HG03097 (cell line): Measurements from ENCODE around the gene IRAK2.
A peak's percentile ranks its signal among the peaks of the same experiment; 100 is the strongest.

ENCODE experiments used
- ATAC-seq: cut with Tn5 transposase; IDR thresholded peaks from one replicate; pipeline ENCODE4 v1.9.1; 2021; ENCODE audit not compliant: unreplicated experiment, low FRiP score

The IRAK2 gene

GRCh38 chr3:10279384-10280176 lies 114.9 kb downstream of the IRAK2 start:
- ATAC-seq, result no peak

DNA sequence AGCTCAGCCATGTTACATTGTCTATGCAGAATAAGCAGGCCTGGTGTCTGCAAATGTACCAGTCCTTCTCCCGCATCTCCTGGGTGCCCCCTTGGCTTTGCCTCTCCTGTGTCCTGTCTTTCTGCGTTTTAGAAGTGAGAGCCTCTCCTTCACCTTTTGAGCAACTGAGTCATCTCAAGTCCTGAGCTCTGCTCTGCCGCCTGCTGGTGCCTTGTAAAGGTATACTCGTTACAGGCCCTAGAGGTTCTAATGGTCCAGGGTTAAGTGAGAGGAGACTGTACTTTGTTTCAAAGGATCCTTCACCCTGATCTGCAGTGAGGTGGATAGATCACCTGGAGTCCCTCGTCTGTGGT lies 115.4 kb downstream of the IRAK2 start:
- ATAC-seq, result no peak

DNA sequence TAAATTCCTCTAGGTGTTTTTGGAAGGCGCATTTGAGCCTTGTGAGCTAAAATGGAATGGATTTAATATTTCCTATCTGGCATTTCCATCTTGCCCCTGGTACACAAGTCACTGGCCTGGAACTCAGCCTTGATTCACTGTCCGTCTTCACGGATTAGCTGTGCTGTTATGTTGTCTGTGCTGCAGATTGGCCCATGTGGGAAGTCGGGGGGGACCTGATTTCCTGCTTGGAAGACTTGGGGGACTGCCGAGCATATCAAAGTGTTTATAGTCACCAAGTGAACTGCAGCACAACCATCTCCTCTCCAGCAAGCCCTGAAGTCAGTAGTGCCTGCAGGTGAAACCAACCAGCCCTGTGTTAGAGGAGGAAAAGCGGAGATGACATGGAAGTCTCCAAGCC lies 115.9 kb downstream of the IRAK2 start:
- no peak for ATAC-seq

GRCh38 chr3:10281951-10282350 lies 117.2 kb downstream of the IRAK2 start:
- no peak for ATAC-seq

DNA sequence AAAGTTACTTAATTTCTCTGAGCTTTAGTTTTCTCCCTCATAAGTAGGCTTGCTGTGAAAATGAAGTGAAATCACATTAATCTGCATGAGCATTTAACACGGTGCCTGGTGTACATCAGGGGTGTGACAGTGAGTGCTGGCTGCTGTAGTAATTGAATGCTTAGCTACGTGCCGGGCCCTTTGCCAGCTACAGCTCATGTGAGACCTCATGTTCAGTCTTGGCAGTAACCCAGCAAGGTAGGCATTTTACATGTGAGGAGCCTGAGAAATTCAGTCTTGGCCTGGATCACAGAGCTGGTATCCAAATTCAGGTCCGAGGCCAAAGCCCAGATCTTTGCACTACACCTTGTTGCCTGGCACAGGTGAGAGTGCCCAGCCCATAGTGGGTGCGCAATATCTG lies 118.9 kb downstream of the IRAK2 start:
- no peak for ATAC-seq

GRCh38 chr3:10284496-10284895 lies 119.8 kb downstream of the IRAK2 start:
- ATAC-seq, result no peak

GRCh38 chr3:10285272-10286132 lies 120.8 kb downstream of the IRAK2 start:
- ATAC-seq, result no peak

DNA sequence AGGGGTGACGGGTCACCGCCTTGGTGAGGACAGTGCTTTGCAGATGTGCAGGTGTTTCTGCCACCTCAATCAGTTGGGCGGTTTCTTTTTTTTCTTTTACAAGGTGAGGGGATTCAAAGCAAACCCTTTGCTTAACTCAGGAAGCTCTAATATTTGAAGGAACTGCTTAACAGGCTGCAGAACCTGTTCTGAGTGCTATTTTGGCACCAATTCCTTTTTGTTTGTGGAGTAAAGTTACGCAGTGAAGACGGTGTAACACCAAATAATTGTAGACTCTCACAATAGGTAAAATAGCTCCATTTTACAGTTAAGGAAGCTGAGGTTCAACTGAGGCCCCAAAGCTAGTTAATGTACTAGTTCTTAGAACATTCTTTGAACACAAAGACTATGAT lies 121.4 kb downstream of the IRAK2 start:
- ATAC-seq, result no peak

DNA sequence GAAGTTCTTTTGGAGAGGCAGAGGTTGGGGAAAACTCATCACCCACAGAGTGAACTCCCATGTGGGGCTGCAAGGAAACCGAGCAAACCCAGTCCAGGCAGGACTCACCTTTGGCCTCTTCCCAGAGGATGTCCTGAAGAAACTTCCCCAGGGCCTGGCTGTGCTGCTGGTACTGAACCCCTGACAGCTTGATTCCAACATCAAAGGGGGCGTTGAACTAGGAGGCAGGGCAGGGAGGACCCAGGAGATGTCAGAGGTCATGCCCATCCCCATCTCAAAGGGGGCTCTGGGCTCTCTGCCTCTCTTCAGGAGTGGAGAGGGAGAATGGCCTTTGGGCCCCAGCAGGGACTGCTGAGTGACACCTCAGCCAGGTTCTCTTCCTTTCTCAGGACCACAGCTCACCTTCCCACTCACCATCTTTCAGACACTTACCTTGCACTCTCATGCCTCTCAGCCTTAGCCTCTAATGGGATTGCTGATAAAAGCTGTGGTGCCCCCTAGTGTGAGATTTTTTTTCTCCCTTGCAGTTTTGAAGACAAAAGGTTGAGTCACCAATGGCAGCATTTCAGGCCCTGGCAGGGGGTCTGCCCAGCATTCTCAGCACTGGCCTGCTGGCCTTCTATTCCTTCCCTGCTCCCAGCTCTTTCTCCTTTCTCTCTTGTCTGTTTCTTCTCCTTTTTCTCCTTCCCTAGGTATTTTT lies 122.0 kb downstream of the IRAK2 start:
- no peak for ATAC-seq

DNA sequence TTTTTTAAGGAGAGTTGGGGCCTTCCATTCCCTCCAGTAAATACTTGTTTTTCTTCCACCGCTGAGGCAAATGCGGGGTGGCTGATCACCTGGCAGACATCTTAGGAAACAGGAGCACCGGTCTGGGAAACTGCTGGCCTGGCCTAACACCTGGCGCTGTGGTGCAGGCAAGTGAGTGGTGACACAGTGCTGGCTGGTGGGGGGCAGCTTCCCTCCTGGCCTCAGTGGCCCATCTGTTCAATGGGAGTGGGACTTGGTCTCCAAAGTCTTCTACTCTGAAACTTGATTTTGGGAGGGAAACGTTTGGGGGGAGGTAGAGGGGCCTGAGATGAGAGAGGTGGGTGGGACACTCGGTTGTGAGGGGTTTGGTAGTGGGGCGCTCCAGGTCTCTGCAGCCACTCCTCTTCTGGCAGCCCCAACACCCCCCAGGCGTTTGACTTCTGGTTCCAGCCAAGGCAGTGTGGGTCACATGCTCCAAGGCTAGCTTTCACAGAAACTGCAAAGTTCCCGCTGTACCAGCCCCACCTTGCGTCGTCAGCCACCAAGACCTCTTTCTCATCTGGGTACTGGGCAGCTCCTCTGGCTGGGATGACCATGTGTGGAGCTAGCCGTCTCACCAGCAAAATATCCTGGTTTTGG lies 123.3 kb downstream of the IRAK2 start:
- ATAC-seq, result no peak

DNA sequence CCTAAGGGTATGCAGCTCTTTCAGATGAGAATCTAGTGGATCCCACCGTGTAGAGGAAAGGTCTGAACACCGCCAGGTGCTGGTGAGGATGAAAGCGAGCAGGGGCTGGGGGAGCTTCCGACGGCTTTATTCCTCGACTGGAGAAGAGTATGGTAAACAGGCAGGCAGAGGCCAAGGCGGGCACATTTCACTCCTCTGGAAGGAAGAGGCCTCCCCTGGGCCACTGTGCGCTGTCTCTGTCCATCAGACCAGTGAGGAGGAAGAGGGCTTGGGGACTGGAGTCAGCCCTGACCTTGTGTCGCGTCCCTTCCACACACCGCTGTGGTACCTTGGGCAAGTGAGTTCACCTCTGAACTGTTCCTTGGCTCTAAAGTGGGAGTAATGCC lies 123.8 kb downstream of the IRAK2 start:
- ATAC-seq, result no peak

DNA sequence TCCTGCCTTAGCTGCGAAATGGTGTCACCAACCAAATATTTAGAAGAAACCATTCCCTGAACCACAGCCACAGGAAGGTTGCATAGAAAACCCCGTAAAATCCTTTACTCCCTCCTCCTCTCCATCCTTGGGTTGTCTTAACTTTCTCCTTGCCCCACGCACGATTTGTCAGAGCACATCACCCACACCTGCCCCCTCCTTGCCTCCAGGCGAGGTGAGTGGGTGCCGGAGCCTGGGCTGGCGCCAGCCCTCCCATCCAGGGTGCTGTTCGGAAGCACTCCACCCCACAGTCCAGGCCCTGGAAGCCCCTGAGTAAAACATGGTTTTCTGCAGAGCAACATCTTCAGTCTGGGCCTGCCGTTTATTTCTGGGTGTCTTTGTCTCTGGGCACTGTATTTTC lies 124.4 kb downstream of the IRAK2 start:
- ATAC-seq, result no peak

DNA sequence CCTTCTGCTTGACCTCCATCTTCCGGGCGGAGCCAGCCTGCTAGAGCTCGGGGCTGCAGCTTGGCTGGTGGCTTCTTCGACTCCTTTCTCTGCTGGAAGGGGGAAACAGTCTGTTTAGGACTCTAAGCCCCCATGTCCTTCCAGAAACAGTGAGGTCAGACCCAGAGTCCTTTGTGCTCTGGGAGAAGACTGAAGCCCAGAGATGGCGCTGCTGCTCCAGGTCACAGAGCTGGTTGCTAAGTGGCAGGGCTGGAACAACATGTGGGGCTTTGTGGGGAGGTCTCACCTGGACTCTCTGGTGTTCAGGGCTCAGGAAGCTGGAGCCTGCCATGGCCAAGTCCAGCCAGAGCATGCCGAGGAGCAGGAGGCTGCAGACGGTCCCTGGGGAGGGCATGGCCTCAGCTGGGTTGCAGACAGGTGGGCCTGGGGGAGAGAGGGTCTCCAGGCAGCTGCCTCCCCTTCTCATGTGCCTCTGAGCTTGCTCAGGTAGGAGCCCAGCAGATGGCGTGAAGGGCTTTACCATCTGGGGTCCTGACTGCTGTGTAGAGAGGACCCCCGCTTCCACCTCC lies 125.2 kb downstream of the IRAK2 start:
- ATAC-seq, result no peak

GRCh38 chr3:10290481-10291176 lies 125.9 kb downstream of the IRAK2 start:
- ATAC-seq, result no peak

DNA sequence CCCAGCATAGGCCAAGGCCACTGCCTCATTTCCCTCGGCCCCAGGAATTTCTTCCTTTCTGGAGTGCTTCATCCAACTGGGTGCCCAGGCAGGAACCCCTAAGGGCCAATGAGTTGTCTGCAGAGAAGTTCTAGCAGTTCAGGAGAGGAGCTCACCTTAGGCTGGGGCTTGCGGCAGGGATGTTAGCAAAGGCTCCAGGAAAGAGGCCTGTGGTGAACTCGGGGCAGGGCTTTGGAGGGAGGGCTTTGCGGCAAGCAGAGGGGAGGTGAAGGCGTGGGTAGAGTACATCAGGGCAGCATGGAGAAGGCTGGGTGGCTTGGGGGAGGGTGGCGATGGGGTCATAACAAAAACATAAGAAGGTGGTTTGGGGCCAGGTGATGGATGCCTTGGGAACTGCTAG lies 126.9 kb downstream of the IRAK2 start:
- no peak for ATAC-seq

DNA sequence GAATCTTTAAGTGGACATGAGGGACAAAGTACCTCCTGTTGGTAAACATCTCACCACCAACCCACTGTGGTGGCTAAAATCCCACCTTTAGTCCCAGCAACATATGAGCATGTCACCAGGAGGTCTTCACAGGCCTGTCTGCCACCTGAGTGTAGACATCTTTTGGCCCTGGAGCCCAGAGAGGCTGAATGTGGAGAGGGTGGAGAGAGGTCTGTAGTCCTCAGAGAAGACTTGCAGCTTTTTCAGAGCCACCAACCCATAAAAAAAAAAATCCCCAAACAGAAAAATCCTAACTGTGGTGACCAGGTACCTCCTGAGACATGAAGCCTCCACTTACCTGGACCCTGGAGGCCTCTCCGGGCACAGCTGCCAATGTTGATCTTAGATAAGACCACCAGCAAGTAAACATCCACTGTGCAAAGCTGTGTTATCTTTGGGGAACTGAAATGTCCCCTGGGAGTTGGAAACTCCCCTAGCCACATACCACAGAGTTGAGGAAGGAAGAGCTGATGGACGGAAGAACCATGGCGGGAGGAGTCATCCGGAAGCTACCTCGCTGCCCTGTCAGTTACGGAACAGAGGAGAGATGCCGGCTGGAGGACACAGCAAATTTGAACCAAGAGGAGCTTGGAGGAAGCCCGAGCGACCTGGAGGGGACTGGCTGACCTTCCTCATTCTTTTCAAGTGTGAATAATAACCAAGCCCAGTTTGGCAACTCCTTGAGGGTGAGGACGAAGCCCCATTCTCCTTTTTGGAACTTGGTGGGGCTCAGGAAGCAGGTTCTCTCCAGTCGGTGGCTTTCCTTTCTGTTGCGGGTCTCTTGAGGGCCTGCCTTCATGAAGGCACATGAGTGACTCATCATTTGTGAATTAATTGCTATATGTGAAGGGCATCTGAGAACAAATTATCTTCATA lies 128.0 kb downstream of the IRAK2 start, which contains the start of gene GHRL:
Gene GHRL (minus strand): TSS at position 443 of the 915 bp plus-strand sequence. CDS start 2,767 bp downstream, outside the sequence.
- peak; percentile 71 for ATAC-seq
